Retinal pigment epithelial cell (primary cell): ENCODE results near the gene KLHDC7A.

Experiments used
- DNase-seq: peaks from one replicate; pipeline ENCODE4 v3.0.0-alpha.2; 2010; ENCODE audit warnings: low read depth
- H3K4me3 ChIP-seq: 2 replicates; pipeline ENCODE4 v1.5.1; 2011; ENCODE audit warnings: mild to moderate bottlenecking, low read length, control low read depth, moderate library complexity
- CTCF ChIP-seq: conservative IDR thresholded peaks from 2 replicates; pipeline ENCODE4 v1.5.1; 2011; ENCODE audit warnings: low read depth, low read length, control low read depth, inconsistent platforms

The KLHDC7A gene

DNA sequence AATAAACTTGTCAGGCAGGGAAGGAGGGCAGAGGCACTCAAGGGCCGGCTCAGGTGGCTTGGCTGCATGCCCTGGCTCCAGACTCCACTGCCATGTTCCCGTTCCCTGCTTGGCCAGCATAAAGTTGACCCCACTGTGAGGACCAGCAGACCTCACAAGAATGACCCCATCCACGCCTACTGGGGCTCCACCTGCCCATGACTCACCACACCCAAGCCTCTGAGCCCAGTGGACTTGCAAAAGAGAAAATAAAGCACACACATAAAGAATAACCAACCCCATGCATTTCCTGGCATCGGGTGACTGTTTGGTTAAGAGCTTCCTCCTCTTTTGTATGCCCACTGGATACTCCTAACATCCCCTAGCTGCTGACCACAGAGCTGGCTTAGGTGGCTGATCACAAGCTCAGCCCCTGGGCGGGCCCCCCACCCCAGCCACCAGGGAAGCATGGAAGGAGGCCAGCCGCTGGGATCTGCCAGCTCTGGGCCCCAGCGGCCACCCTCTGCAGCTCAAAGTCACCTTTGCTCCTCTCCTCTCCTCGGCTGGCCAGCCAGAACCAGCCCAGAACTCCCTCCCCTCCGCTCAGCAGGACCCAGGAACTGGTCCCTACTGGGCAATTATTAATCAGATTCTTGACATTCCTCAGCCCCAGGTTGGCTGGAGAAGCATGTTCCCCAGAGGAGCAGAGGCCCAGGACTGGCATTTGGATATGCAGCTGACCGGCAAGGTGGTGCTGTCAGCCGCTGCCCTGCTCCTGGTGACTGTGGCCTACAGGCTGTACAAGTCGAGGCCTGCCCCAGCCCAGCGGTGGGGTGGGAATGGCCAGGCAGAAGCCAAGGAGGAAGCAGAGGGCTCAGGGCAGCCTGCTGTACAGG lies at the start of gene KLHDC7A:
Gene KLHDC7A, plus strand, starts transcription at position 616 of the 875 bp plus-strand sequence. Its CDS starts 52 bp downstream, at position 668.
- DNase-seq = no peak
- TF ChIP-seq CTCF = no peak
- H3K4me3 ChIP-seq = no peak within 1 kb of the TSS

GRCh38 chr1:18434041-18434440 lies 46.7 kb upstream of the KLHDC7A start:
- TF ChIP-seq CTCF = no peak
- no peak overlapping the region for H3K4me3 ChIP-seq
- no peak for DNase-seq

GRCh38 chr1:18440385-18441226 lies 40.1 kb upstream of the KLHDC7A start:
- no peak for TF ChIP-seq CTCF
- no peak for DNase-seq
- H3K4me3 ChIP-seq = no peak overlapping the region

DNA sequence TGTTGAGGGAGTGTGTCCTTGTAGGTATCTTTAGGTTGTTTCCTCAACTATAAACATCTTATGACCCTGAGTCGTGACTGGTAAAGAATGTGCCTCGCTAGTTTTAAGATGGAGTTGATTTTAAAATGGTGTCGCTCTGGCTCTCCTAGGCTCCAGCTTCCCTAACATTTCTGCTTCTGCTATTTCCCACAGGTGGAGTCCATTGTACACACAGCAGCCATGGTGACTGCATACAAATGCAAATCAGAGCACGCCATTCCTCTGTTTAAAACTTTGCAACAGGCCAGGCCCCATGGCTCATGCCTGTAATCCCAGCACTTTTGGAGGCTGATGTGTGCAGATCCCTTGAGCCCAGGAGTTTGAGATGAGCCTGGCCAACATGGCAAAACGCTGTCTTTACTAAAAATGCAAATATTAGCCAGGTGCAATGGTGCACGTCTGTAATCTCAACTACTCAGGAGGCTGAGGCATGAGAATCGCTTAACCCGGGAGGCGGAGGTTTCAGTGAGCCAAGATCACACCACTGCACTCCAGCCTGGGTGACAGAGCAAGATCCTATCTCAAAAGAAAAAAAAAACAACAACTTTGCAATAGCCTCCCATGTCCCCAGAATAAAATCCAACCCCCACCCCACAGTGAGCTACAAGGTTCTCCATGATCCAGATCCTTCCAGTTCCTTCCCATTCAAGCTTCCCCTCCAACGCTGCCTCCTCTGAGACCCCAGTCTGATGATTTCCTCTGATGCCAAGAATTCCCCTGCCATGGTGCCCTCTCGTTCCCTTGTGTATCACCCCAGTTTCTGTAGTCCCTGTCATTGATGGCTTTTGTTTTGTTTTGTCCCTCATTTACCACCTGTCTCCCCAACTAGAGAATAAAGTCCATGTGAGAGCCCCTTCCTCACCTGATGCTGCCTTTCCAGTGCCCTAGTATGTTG lies 36.9 kb upstream of the KLHDC7A start:
- no peak for DNase-seq
- no peak overlapping the region for H3K4me3 ChIP-seq
- no peak for TF ChIP-seq CTCF

GRCh38 chr1:18444563-18444962 lies 36.2 kb upstream of the KLHDC7A start:
- DNase-seq = no peak
- no peak for TF ChIP-seq CTCF
- no peak overlapping the region for H3K4me3 ChIP-seq

- H3K4me3 ChIP-seq = no peak overlapping the region
- no peak for DNase-seq
- TF ChIP-seq CTCF = no peak
These were observed 34.0 kb upstream of the KLHDC7A start for GRCh38 chr1:18446751-18447150.
